Activated CD8-positive, alpha-beta T cell treated with anti-CD3 and anti-CD28 coated beads for 36 hours (primary cell): Measurements from ENCODE around the gene PCDHGA9. TPM values are rescaled to one million over a fixed set of nuclear protein-coding genes. Genes with fewer than 3 reads are reported as not detected.
A peak's percentile ranks its signal among the peaks of the same experiment; 100 is the strongest.

ENCODE experiments used
- ATAC-seq: fragments of 200-7000 bp; cut with Tn5 transposase; one replicate; pipeline ENCODE4 v1.10.0; 2021; ENCODE audit warnings: mild to moderate bottlenecking, moderate library complexity
- CTCF ChIA-PET: fragments of 350-600 bp; sonication (Branson Sonifier 250); formaldehyde crosslinking; loops from one replicate; lab custom pipeline; 2021; ENCODE audit warnings: antibody characterized with exemption; lab: Charles Lee
- POLR2A ChIA-PET: fragments of 350-600 bp; sonication (Branson Sonifier 250); formaldehyde crosslinking; loops from one replicate; lab custom pipeline; 2021; ENCODE audit warnings: antibody characterized with exemption; lab: Charles Lee
- DNase-seq: peaks from one replicate; pipeline ENCODE4 v3.0.0-alpha.2; 2020
- H3K27ac Mint-ChIP-seq: one replicate; pipeline ENCODE4 v1.8.0; 2021; ENCODE audit warnings: mild to moderate bottlenecking, mixed read lengths
- H3K27me3 Mint-ChIP-seq: one replicate; pipeline ENCODE4 v1.8.0; 2021; ENCODE audit warnings: mixed read lengths
- H3K36me3 Mint-ChIP-seq: one replicate; pipeline ENCODE4 v1.8.0; 2021; ENCODE audit warnings: low read depth, mixed read lengths
- H3K4me1 Mint-ChIP-seq: one replicate; pipeline ENCODE4 v1.8.0; 2021; ENCODE audit warnings: low read depth, mixed read lengths
- H3K4me3 Mint-ChIP-seq: one replicate; pipeline ENCODE4 v1.8.0; 2021; ENCODE audit warnings: mild to moderate bottlenecking, moderate library complexity, mixed read lengths
- H3K9me3 Mint-ChIP-seq: one replicate; pipeline ENCODE4 v1.8.0; 2021; ENCODE audit warnings: mixed read lengths
- CTCF ChIP-seq: fragments of 200-600 bp; IDR thresholded peaks from one replicate; pipeline ENCODE4 v1.8.0; 2022; ENCODE audit warnings: antibody characterized with exemption, mild to moderate bottlenecking
- intact Hi-C: fragments of 100-400 bp; cut with micrococcal nuclease; formaldehyde crosslinking; loops from one replicate; pipeline ENCODE4 v1.10.0; 2022
- total RNA-seq, 2 experiments: library from RNA; stranded (reverse); gene quantifications; one replicate each; pipeline ENCODE4 v1.2.3, GENCODE V29; 2021

PCDHGA9 gene
- total RNA-seq, 2 experiments from 2014 or later: 0.09 TPM; not detected in 1

GRCh38 chr5:141356950-141357349 is 45.6 kb upstream of the PCDHGA9 start:
- Mint-ChIP-seq H3K4me1 (no peaks in the 10 kb centered on the region), H3K4me3 (no peak overlapping the region), H3K27ac (no peak overlapping the region), H3K9me3 (peaks cover 35% of the 10 kb centered on the region), H3K27me3 (peaks cover 62% of the 10 kb centered on the region), H3K36me3 (peaks cover 24% of the 10 kb centered on the region)
- ChIA-PET POLR2A (no interaction called here), CTCF (no interaction called here)
- intact Hi-C loops: no loop called here
- no peak for DNase-seq
- no peak for TF ChIP-seq CTCF
- ATAC-seq: no peak

- TF ChIP-seq CTCF: peak; percentile 56
- Mint-ChIP-seq H3K36me3 (peaks cover 19% of the 10 kb centered on the region), H3K9me3 (peaks cover 35% of the 10 kb centered on the region), H3K27ac (no peak within 1 kb of the TSS), H3K27me3 (peaks cover 69% of the 10 kb centered on the region), H3K4me3 (peak within 1 kb of the TSS; percentile 70), H3K4me1 (no peaks in the 10 kb centered on the region)
- ChIA-PET POLR2A (no interaction called here), CTCF (interaction anchor here (0.6 to 1.9 kb wide), 9 partner anchors 10 to 196 kb away, joined by 3 to 8 read pairs (median 4); partner anchors contain the start of genes PCDHGA10, PCDHGA3, PCDHGB1 and PCDHGB3)
- intact Hi-C loops: no loop called here
- ATAC-seq (no peak), DNase-seq (peak; percentile 16)
Measured at GRCh38 chr5:141359790-141360426, 42.7 kb upstream of the PCDHGA9 start, which contains the start of gene PCDHGB2. Gene PCDHGB2 (plus strand): TSS chr5:141359994. CDS start chr5:141360136, 142 bp downstream.

- Mint-ChIP-seq H3K4me1 (no peaks in the 10 kb centered on the region), H3K27ac (no peak overlapping the region), H3K4me3 (peak overlapping the region; percentile 70), H3K27me3 (peaks cover 71% of the 10 kb centered on the region), H3K36me3 (peaks cover 25% of the 10 kb centered on the region), H3K9me3 (peaks cover 39% of the 10 kb centered on the region)
- DNase-seq: no peak
- intact Hi-C loops: no loop called here
- TF ChIP-seq CTCF: no peak
- CTCF ChIA-PET: interaction anchor here (0.7 to 1.9 kb wide), 5 partner anchors 9 to 52 kb away, joined by 3 to 8 read pairs (median 6); partner anchors contain the start of genes PCDHGA10, PCDHGA3, PCDHGB1 and PCDHGB3
- POLR2A ChIA-PET: no interaction called here
- no peak for ATAC-seq
Measured at GRCh38 chr5:141360685-141361084, 41.9 kb upstream of the PCDHGA9 start.

GRCh38 chr5:141362719-141363118 is 39.9 kb upstream of the PCDHGA9 start:
- Mint-ChIP-seq H3K27ac (no peak overlapping the region), H3K4me3 (no peak overlapping the region), H3K9me3 (peaks cover 32% of the 10 kb centered on the region), H3K36me3 (peaks cover 24% of the 10 kb centered on the region), H3K4me1 (no peaks in the 10 kb centered on the region), H3K27me3 (peaks cover 70% of the 10 kb centered on the region)
- no peak for DNase-seq
- no peak for ATAC-seq
- POLR2A ChIA-PET: interaction anchor here (1.3 kb wide), 1 partner anchor 29 kb away, joined by 4 read pairs; no protein-coding TSS in a partner anchor
- TF ChIP-seq CTCF: no peak
- CTCF ChIA-PET: no interaction called here
- intact Hi-C loops: no loop called here
